HG02678 (cell line): ENCODE measurements around the gene FBXL17.
"Not testable (repeated sequence)": the region's sequence is repeated elsewhere in the genome, so short reads cannot be mapped to it uniquely, and the experiment has no call there.

Experiments
- ATAC-seq: cut with Tn5 transposase; IDR thresholded peaks from one replicate; pipeline ENCODE4 v1.9.1; 2021; ENCODE audit warnings: mild to moderate bottlenecking, moderate library complexity; ENCODE audit not compliant: unreplicated experiment

The FBXL17 gene

DNA sequence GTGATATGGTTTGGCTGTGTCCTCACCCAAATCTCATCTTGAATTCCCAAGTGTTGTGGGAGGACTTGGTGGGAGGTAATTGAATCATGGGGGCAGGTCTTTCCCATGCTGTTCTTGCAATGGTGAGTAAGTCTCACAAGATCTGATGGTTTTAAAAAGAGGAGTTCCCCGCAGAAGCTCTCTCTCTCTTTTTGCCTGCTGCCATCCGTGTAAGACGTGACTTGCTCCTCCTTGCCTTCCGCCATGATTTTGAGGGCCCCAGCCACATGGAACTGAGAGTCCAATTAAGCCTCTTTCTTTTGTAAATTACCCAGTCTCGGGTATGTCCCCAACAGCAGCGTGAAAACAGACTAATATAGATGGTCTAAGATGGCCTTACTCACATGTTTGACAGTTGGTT, 210.1 kb downstream of the FBXL17 start:
- no peak for ATAC-seq

DNA sequence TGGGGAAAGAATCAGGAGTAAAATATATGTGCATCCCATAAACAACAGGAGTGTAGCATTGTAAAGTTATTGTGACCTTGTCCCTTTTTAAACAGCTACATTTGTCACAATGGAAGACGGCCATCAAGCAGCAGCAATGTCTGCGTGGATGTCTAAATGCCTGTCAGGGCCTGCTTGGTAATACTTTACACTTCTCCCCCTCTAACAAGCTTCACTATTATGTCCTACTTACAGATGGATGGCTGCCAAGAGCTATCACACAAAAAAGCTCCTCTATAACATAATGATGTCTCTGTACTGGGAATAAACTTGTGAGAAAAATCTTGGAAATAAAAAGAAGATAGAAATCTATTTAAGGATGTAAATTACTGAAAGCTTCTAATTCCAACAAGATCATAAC, 213.0 kb downstream of the FBXL17 start:
- ATAC-seq = no peak

DNA sequence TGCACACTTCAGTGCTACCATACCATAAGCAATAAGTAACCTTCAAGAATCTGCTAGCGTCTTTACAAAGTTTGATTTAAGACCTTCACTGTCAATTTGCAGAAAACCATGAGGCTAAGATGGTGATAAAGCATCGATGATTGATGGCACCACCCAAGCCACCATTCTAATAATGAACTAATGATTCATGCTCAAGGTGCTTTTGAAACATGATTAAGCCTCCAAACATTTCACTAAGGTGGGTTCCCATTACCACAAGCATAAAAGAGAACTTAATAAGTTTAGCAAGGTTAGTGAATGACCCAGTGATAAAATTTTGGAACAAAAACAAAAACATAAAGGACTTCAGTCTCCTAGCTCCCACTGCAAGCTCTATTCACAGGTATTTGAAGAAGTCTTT, 214.7 kb downstream of the FBXL17 start:
- no peak for ATAC-seq

DNA sequence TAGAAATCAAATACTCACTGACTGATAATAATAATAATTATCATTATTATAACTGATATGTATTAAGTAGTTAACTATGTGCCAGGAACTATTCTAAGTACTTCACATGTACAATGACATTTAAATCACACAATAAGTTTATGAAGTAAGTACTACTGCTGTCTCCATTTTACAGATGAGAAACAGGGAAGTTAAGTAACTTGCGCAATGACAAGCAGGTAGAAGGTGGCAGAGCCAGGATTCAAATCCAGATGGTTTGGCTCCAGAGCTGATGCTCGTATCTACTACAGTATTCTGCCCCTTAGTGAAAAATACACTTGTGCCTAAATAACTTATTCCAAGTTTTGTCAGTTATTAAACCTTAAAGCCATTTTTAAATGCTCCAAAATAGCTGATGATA, 217.3 kb downstream of the FBXL17 start:
- ATAC-seq = no peak

DNA sequence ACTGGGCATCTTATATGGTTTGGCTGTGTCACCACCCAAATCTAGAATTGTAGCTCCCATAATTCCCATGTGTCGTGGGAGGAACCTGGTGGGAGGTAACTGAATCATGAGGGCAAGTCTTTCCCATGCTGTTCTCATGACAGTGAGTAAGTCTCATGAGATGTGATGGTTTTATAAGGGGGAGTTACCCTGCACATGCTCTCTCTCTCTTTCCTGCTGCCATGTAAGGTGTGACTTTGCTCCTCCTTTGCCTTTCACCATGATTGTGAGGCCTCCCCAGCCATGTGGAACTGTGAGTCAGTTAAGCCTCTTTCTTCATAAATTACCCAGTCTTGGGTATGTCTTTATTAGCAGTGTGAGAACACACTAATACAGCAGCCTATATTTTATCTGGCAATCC, 229.0 kb downstream of the FBXL17 start:
- not testable (repeated sequence) for ATAC-seq

- ATAC-seq = no peak
These were observed 232.5 kb downstream of the FBXL17 start for GRCh38 chr5:108149369-108149768.

- ATAC-seq = peak; percentile 74
These were observed 233.2 kb downstream of the FBXL17 start for GRCh38 chr5:108148715-108149139.

GRCh38 chr5:108146222-108146621, 235.7 kb downstream of the FBXL17 start:
- no peak for ATAC-seq

DNA sequence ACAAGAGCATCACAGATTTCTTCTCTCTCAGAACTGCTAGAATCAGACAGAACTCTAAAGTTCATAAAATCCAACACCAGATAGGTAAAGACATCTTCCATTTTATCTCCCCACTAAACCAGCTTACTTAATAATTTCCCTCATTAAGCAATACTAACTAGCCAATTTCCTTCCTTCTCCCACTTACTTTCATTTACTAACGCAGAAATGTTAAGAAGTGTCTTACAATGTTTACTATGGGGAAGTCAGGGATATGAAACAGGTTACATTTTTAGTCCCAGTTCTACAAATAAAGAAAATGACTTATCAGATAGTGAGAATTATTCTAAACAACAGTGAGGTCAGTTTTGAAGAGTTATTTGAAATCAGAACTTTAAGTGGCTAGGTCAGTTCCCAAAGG, 236.5 kb downstream of the FBXL17 start:
- ATAC-seq = no peak

- ATAC-seq = no peak
These were observed 237.6 kb downstream of the FBXL17 start for GRCh38 chr5:108144332-108144731.

DNA sequence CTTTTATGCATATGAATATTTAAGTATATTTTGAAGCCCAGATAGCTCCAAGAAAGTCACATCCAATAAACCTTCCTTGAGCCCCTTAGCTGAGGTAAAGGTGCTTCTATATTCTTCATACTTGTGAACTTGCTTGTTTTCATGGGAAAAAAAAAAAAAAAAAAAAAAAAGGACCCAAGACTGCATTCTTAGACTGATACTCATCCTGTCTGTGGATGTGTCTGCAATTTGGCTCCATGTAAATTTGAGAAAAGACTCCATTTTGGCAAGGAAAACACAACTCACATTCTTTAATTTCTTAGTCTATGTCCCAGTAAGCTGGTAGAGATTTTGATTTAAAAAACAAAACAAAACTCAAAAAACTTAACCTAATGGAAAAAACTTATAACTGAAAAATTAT, 238.3 kb downstream of the FBXL17 start:
- ATAC-seq = no peak

- ATAC-seq = peak; percentile 55
These were observed 240.2 kb downstream of the FBXL17 start for GRCh38 chr5:108141676-108142075.

- ATAC-seq = no peak
These were observed 245.4 kb downstream of the FBXL17 start for GRCh38 chr5:108136493-108136892.

GRCh38 chr5:108129129-108129528, 252.8 kb downstream of the FBXL17 start:
- ATAC-seq = no peak

GRCh38 chr5:108125771-108126511, 256.0 kb downstream of the FBXL17 start:
- no peak for ATAC-seq

- ATAC-seq = no peak
These were observed 257.3 kb downstream of the FBXL17 start for GRCh38 chr5:108124596-108124995.

DNA sequence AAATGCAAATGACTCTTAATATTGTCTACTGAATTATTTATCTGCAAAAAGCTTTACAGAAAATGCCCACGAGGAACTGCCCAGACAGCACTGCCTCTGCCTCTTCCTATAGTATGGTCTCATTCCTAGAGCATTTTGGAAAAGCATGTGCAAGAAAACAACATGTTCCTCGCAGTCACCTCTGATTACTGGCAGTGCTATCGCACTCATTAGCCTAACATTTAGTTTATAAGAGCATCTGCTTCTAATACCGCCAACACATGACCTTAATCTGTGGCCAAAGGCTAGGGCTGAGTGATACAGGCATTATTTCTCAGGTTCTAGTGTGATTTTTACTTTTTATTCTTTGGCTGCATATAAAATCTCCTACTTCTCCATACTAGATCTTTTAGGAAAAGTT, 259.2 kb downstream of the FBXL17 start:
- no peak for ATAC-seq

DNA sequence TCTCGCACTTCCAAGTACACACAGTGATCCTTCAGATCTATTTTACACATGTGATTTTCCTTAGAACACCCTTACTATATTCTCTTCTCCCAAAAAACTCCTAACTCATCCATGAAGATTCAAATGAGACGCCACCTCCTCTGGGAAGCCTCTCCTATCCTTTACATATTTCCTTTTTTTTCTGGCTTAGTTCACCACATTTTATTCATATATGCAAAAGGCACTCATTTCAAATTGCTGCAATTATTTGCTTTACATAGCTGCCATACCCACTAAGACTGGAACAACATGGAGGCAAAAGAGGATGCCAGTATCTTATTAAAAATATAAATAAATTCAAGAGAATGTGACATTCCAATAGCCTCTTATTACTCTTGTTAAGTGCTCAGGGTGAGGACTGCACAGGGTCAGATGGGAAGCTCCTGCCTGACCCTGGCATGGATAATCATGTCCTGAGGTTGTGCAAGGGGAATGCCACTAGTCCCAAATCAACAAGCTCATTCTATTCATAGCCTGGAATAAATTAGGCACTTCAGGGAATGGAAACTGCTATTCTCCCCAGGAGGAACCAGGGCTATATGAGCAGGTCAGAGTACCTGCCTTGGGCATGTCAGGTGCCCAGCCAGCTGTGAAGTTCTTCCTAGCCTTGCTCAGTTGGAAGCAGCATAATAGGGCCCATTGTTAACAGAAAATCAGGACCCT, 262.9 kb downstream of the FBXL17 start:
- ATAC-seq = no peak

- ATAC-seq = no peak
These were observed 266.2 kb downstream of the FBXL17 start for GRCh38 chr5:108115673-108116072.

DNA sequence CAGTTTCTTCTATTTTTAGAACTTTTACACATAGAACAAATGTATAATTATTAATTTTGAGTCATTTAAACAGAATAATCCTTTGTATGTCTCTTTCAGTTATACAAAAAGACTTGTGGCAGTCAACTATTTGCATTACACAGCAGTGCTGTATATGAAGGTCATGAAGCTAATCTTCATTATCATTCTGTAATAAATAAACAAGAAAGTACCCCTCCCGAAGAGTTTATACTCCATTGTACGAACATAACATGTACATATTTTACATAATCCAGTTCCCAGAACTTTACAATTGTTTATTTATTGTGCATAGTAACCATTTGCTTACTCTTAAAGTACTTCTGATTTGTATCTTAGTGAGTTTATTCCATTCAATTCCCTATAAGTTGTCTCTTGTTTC, 267.9 kb downstream of the FBXL17 start:
- ATAC-seq = no peak

- no peak for ATAC-seq
These were observed 270.2 kb downstream of the FBXL17 start for GRCh38 chr5:108111736-108112135.

GRCh38 chr5:108109059-108109458, 272.8 kb downstream of the FBXL17 start:
- ATAC-seq = no peak

DNA sequence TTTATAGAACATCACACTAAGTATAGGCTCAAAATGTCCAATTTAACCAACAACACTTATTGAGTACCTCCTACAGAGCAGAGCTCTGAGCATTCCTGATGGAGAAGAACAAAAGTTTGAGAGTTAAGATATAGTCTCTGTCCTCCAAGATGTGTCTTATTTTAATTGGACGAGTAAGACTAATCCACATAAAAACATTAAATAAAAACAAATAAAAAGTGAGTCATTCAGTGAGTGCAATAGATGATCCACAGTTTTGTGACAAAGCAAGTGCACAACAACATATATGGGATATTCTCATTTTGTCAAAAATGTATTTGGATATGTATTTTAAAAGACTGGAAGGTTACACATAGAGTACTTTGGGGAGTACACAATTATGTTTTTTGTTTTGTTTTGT, 277.4 kb downstream of the FBXL17 start:
- no peak for ATAC-seq
